WTC11 (cell line): Measurements from ENCODE around the gene GSTA4.

Experiments used
- IRF2 ChIP-seq: sonication (generic); formaldehyde crosslinking; IDR thresholded peaks from 2 replicates; pipeline ENCODE4 v1.8.0; 2022; ENCODE audit warnings: low read depth, missing genetic modification reagents, borderline replicate concordance
- KAT7 ChIP-seq: sonication (generic); formaldehyde crosslinking; IDR thresholded peaks from 2 replicates; pipeline ENCODE4 v1.8.1; 2023; ENCODE audit warnings: missing genetic modification reagents, mild to moderate bottlenecking, borderline replicate concordance
- TF ChIP-seq, protein P1 (sequence below): fragments of 200-600 bp; IDR thresholded peaks from 2 replicates; pipeline ENCODE4 v1.8.0; 2022; ENCODE audit warnings: antibody characterized with exemption

DNA sequence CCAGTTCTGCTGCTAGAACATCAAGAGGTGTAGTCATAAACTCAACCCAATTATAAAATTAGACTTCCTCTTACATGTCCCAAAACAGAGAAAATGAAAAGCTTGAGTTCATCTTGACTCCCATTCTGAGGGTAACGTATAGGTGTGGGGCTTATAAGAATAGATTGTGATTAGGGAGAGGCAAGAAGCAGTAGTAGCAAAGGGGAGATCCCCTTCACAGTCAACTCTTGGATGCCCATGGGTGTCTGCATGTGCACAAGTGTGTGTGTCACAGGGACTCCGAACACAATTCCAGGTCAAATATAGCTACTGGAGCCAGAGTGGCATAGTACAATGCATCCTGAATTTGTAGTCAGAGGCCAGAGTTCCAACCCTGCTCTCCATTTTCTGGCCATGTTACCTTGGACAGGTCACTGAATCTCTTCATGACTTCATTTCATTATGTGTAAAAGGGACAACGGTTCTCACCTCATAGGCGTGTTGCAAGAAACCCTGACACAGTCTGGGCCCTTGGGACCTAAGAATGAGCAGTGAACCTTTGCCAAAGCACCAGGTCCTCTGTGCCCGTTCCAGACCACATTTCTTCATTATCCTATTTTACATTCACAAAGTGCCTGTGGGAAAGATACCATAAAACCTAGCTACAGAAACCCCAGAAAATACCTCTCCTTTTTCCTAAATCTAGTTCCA, 11.8 kb downstream of the GSTA4 start:
- no peak for TF ChIP-seq IRF2
- TF ChIP-seq, protein P1, sequence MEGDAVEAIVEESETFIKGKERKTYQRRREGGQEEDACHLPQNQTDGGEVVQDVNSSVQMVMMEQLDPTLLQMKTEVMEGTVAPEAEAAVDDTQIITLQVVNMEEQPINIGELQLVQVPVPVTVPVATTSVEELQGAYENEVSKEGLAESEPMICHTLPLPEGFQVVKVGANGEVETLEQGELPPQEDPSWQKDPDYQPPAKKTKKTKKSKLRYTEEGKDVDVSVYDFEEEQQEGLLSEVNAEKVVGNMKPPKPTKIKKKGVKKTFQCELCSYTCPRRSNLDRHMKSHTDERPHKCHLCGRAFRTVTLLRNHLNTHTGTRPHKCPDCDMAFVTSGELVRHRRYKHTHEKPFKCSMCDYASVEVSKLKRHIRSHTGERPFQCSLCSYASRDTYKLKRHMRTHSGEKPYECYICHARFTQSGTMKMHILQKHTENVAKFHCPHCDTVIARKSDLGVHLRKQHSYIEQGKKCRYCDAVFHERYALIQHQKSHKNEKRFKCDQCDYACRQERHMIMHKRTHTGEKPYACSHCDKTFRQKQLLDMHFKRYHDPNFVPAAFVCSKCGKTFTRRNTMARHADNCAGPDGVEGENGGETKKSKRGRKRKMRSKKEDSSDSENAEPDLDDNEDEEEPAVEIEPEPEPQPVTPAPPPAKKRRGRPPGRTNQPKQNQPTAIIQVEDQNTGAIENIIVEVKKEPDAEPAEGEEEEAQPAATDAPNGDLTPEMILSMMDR, result no peak
- no peak for TF ChIP-seq KAT7 (CRISPR knock-in tag)
